ENCODE data around the gene TBC1D24. TPM values are rescaled to one million over a fixed set of nuclear protein-coding genes. Genes with fewer than 3 reads are reported as not detected.
"Not testable (repeated sequence)": the region's sequence is repeated elsewhere in the genome, so short reads cannot be mapped to it uniquely, and the experiment has no call there.

TBC1D24 gene
- total and polyA plus RNA-seq, 11 donors, result 4.0 to 19.2 (median 11.6) TPM

DNA sequence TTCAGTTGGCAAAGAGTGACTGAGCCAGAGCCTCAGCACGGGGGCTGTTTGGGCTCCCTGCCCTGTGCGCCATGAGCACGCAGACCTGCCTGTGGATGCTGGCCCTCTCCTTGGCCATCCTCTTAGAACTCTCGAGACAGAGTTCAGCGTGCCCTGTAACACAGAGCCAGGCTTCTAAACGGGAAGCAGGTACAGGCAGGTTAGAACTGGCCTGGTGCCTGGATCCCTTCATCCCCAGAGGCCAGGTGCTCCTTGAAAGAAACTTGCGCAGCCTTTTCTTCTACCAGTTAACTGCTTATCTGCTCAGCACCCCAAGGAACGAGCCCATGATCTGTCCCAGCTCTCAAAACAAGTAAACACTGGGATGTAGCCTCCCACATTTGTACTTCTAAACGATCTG, 38.8 kb upstream of the TBC1D24 start:
- no peak overlapping the region for H3K27ac ChIP-seq
- peaks cover 0 to 58% (median 13%) of the 10 kb centered on the region in 9 donors for H3K36me3 ChIP-seq
- no peak for TF ChIP-seq POLR2A (IDR thresholded peaks at IDR 0.05)
- TF ChIP-seq, protein P1, sequence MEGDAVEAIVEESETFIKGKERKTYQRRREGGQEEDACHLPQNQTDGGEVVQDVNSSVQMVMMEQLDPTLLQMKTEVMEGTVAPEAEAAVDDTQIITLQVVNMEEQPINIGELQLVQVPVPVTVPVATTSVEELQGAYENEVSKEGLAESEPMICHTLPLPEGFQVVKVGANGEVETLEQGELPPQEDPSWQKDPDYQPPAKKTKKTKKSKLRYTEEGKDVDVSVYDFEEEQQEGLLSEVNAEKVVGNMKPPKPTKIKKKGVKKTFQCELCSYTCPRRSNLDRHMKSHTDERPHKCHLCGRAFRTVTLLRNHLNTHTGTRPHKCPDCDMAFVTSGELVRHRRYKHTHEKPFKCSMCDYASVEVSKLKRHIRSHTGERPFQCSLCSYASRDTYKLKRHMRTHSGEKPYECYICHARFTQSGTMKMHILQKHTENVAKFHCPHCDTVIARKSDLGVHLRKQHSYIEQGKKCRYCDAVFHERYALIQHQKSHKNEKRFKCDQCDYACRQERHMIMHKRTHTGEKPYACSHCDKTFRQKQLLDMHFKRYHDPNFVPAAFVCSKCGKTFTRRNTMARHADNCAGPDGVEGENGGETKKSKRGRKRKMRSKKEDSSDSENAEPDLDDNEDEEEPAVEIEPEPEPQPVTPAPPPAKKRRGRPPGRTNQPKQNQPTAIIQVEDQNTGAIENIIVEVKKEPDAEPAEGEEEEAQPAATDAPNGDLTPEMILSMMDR (IDR thresholded peaks at IDR 0.05), result no peak
- intact Hi-C loops (cut with DNase I), result loop anchor here in 2 of 10 donors (10.0 kb wide), 1 partner anchor 59 kb away; no protein-coding TSS in a partner anchor
- DNase-seq (no peak), ATAC-seq (no peak)
- no peak overlapping the region for H3K4me3 ChIP-seq
- 87 to 96% (median 93%) methylated on average over 8 to 9 of the region's 9 CpGs for WGBS, 4 donors
- no peaks in the 10 kb centered on the region for H3K4me1 ChIP-seq
- H3K9me3 ChIP-seq, result no peaks in the 10 kb centered on the region
- no peaks in the 10 kb centered on the region for H3K27me3 ChIP-seq

DNA sequence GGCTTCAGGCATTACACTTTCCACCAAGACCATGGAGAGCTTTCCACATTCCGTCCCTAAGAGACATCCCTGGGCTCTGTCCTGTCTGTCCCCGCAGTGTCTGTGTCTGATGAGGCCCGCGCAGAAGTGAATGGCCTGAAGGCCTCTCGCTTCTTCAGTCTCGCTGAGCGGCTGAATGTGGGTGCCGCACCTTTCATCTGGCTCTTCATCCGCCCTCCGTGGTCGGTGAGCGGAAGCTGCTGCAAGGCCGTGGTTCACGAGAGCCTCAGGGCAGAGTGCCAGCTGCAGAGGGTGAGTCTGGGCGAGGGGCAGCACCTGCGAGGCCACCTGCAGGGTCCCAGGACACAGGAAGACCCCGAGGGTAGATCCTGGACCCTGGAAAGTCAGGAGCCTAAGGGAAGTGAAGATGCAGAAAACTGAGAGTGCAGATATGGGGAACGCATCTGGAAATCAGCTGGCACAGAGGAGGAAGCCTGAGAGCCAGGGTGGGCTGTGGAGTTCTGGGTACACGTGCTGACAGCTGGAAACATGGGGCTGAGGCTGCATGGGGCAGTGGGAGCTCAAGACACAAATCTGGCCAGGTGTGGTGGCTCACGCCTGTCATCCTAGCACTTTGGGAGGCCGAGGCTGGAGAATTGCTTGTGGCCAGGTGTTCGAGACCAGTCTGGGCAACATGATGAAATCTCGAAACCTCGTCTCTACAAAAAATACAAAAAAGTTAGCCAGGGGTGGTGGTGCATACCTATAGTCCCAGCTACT, 37.7 kb upstream of the TBC1D24 start:
- intact Hi-C loops (cut with DNase I), result loop anchor here in 2 of 10 donors (10.0 kb wide), 1 partner anchor 58 kb away; no protein-coding TSS in a partner anchor
- DNase-seq (no peak), ATAC-seq (no peak)
- Histone ChIP-seq H3K27me3 (no peaks in the 10 kb centered on the region), H3K4me1 (no peaks in the 10 kb centered on the region), H3K27ac (no peak overlapping the region), H3K9me3 (no peaks in the 10 kb centered on the region), H3K4me3 (no peak overlapping the region), H3K36me3 (peaks cover 0 to 55% (median 13%) of the 10 kb centered on the region in 9 donors)
- TF ChIP-seq POLR2A (IDR thresholded peaks at IDR 0.05), result no peak
- TF ChIP-seq, protein P1 (IDR thresholded peaks at IDR 0.05), result no peak
- 97 to 99% (median 97%) methylated on average over 24 of the region's 24 CpGs for WGBS, 4 donors

DNA sequence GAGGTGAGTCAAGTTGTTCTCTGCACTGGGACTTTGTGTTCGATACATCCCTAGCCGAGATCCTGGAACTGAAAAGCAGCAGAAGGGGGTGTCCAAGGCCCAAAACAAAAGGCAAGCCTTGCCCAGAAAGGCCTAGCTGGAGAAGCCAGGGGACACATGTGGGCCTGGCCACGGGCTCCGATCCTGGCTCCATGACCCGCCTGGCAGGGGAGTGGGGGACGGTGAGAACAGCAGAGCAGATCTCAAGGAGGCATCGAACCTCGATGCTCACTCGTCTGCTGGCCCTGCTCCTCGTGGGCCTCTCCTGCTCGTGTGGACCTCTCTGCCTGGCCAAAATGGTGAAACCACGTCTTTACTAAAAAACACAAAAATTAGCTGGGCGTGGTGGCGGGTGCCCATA, 36.8 kb upstream of the TBC1D24 start:
- ATAC-seq, result no peak
- no peak for DNase-seq
- peaks cover 0 to 46% (median 11%) of the 10 kb centered on the region in 9 donors for H3K36me3 ChIP-seq
- whole genome bisulfite sequencing, 4 donors, result 95 to 99% (median 97%) methylated on average over 14 of the region's 14 CpGs
- no peak overlapping the region for H3K27ac ChIP-seq
- intact Hi-C loops (cut with DNase I), result loop anchor here in 2 of 10 donors (10.0 kb wide), 1 partner anchor 57 kb away; no protein-coding TSS in a partner anchor
- no peaks in the 10 kb centered on the region for H3K9me3 ChIP-seq
- no peaks in the 10 kb centered on the region for H3K4me1 ChIP-seq
- H3K4me3 ChIP-seq, result no peak overlapping the region
- TF ChIP-seq, protein P1 (IDR thresholded peaks at IDR 0.05), result no peak
- no peak for TF ChIP-seq POLR2A (IDR thresholded peaks at IDR 0.05)
- no peaks in the 10 kb centered on the region for H3K27me3 ChIP-seq

DNA sequence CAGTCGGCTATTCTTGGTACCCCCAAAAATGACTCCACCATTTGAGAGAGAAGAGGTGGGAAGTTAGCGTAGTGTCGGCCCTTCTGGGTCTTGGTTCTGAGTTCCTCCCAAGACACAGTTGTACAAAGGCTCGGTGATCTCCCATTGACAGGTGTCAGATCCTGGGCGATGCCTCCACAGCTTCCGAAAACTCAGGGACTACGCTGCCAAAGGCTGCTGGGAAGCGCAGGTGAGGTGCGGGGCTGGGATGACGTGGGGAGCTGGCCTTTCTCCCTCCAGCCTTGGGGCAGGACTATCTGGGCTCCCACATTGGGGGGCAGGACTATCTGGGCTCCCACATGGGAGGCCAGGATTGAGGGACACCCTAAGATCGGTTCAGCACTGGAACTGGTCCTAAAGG, 35.3 kb upstream of the TBC1D24 start:
- DNase-seq (no peak), ATAC-seq (no peak)
- intact Hi-C loops (cut with DNase I), result loop anchor here in 2 of 10 donors (10.0 kb wide), 1 partner anchor 55 kb away; no protein-coding TSS in a partner anchor
- Histone ChIP-seq H3K9me3 (no peaks in the 10 kb centered on the region), H3K4me1 (no peaks in the 10 kb centered on the region), H3K27ac (no peak overlapping the region), H3K36me3 (peaks cover 0 to 39% (median 12%) of the 10 kb centered on the region in 9 donors), H3K27me3 (no peaks in the 10 kb centered on the region), H3K4me3 (no peak overlapping the region)
- 95 to 98% (median 97%) methylated on average over 4 to 11 of the region's 11 CpGs for WGBS, 4 donors
- no peak for TF ChIP-seq POLR2A (IDR thresholded peaks at IDR 0.05)
- TF ChIP-seq, protein P1 (IDR thresholded peaks at IDR 0.05), result no peak

DNA sequence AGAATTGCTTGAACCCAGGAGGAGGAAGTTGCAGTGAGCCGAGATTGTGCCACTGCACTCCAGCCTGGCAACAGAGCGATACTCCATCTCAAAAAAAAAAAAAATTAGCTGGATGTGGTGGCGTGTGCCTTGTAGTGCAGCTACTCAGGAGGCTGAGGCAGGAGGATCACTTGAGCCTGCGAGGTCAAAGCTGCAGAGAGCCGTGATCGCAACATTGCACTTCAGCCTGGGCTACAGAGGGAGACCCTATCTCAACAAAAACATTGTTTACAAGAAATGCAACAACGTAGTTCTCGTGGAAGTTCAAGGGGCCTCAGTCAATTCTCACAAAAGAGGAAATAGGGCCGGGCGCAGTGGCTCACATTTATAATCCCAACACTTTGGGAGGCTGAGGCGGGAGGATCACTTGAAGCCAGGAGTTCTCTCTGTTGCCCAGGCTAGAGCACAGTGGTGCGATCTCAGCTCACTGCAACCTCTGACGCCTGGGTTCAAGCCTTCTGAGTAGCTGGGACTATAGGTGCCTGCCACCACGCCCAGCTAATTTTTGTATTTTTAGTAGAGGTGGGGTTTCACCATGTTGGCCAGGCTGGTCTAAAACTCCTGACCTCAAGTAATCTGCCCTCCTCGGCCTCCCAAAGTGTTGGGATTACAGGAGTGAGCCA, 33.7 kb upstream of the TBC1D24 start:
- H3K27ac ChIP-seq; H3K4me1 ChIP-seq; H3K27me3 ChIP-seq; H3K9me3 ChIP-seq; intact Hi-C loops (cut with DNase I); DNase-seq; H3K4me3 ChIP-seq; ATAC-seq: not testable (repeated sequence)
- peaks cover 0 to 49% (median 18%) of the 10 kb centered on the region in 9 donors for H3K36me3 ChIP-seq
- WGBS, 4 donors, result 83 to 92% (median 89%) methylated on average over 14 to 15 of the region's 15 CpGs

Data from heart left ventricle (tissue), 16 donors.